GM12878 (cell line): ENCODE data around the gene GOLGA5. TPM values are rescaled to one million over a fixed set of nuclear protein-coding genes. Genes with fewer than 3 reads are reported as not detected.

Experiments used
- BCLAF1 ChIP-seq: fragments of 450-650 bp; IDR thresholded peaks from 2 replicates; pipeline ENCODE4 v1.6.1; 2017; ENCODE audit warnings: antibody characterized with exemption, mild to moderate bottlenecking, moderate library complexity
- BMI1 ChIP-seq: fragments of 450-650 bp; IDR thresholded peaks from 2 replicates; pipeline ENCODE4 v1.6.1; 2016; ENCODE audit warnings: mild to moderate bottlenecking, moderate library complexity, borderline replicate concordance
- EP300 ChIP-seq, 2 experiments: fragments of 150-350 bp in 1 of 2; IDR thresholded peaks; 2 replicates each; pipeline ENCODE4 v1.6.1; 2011 to 2012; ENCODE audit warnings: low read depth in 2 of 2, low read length in 2 of 2, borderline replicate concordance in 1 of 2, improper control_type of control experiment in 1 of 2, inconsistent platforms in 1 of 2; ENCODE audit not compliant: control insufficient read depth in 1 of 2
- FOXM1 ChIP-seq: IDR thresholded peaks from 2 replicates; pipeline ENCODE4 v1.6.1; 2012; ENCODE audit warnings: low read depth, mild to moderate bottlenecking, inconsistent platforms, low read length, moderate library complexity
- MYB ChIP-seq: fragments of 150-350 bp; IDR thresholded peaks from 2 replicates; pipeline ENCODE4 v1.6.1; 2014; ENCODE audit warnings: mild to moderate bottlenecking, low read depth, low read length, borderline replicate concordance
- REST ChIP-seq: IDR thresholded peaks from 2 replicates; pipeline ENCODE4 v1.6.1; 2012; ENCODE audit warnings: mild to moderate bottlenecking, low read depth, low read length
- SUZ12 ChIP-seq: fragments of 200-600 bp; sonication (generic); IDR thresholded peaks from one replicate; pipeline ENCODE4 v1.6.1; 2018; ENCODE audit warnings: antibody characterized with exemption, mild to moderate bottlenecking; ENCODE audit not compliant: unreplicated experiment
- USF1 ChIP-seq: IDR thresholded peaks from 2 replicates; pipeline ENCODE4 v1.6.1; 2011; ENCODE audit warnings: borderline replicate concordance, low read depth, mild to moderate bottlenecking, moderate library complexity, mixed read lengths, low read length; ENCODE audit not compliant: insufficient read depth; ENCODE audit errors: extremely low read length
- ZBTB33 ChIP-seq: fragments of 450-650 bp; IDR thresholded peaks from 2 replicates; pipeline ENCODE4 v1.6.1; 2017; ENCODE audit warnings: mild to moderate bottlenecking
- ZNF687 ChIP-seq: fragments of 450-650 bp; IDR thresholded peaks from 2 replicates; pipeline ENCODE4 v1.6.1; 2017; ENCODE audit warnings: mild to moderate bottlenecking, moderate library complexity
- polyA plus RNA-seq, 11 experiments: library from polyadenylated mRNA; depleted of rRNA in 4 of 11; unstranded in 6 of 11; stranded (reverse) in 5 of 11; fragments of >200 nt; fragmentation: Nextera tagmentation in 4 of 11; fragmentation: Illumina TruSeq in 1 of 11; extraction: Ambion mirVana in 4 of 11; extraction: Trizol in 1 of 11; gene quantifications; 1 replicate in 1 of 11; 2 replicates in 10 of 11; pipeline versions ENCODE4 v1.2.1 to v1.2.3, GENCODE V29; 2011 to 2016; ENCODE audit warnings: inconsistent platforms in 2 of 11, missing spikeins in 2 of 11, low read depth in 1 of 11
- total RNA-seq, 4 experiments: library from RNA; depleted of rRNA in 3 of 4; stranded (reverse); fragments of >200 nt in 3 of 4; fragmentation: Illumina TruSeq in 1 of 4; extraction: Trizol in 1 of 4; gene quantifications; 2 replicates each; pipeline versions ENCODE4 v1.2.1 to v1.2.3, GENCODE V29; 2013 to 2021

GOLGA5 gene
- total and polyA plus RNA-seq, 10 of the 15 experiments (the other 5 are each of a cell fraction or from before 2014, with no cell fraction given): 10.9 to 30.1 (median 19.7) TPM

- TF ChIP-seq REST: no peak
- no peak for TF ChIP-seq FOXM1
- no peak for TF ChIP-seq BMI1
- TF ChIP-seq BCLAF1: no peak
- TF ChIP-seq USF1: no peak
- TF ChIP-seq EP300 (IDR thresholded peaks at IDR 0.05; ENCODE audit: borderline replicate concordance in 1 of 2, control insufficient read depth in 1 of 2, low read depth in 2 of 2, low read length in 2 of 2): no peak
- TF ChIP-seq MYB: no peak
- TF ChIP-seq ZBTB33: no peak
- no peak for TF ChIP-seq SUZ12
- TF ChIP-seq ZNF687: no peak
Measured at GRCh38 chr14:92885279-92886061, 91.4 kb downstream of the GOLGA5 start (continued).
